Endothelial cell of umbilical vein (primary cell): Measurements from ENCODE around the gene BRI3BP.

Experiments
- EZH2 ChIP-seq: IDR thresholded peaks from 2 replicates; pipeline ENCODE4 v1.6.1; 2012; ENCODE audit warnings: borderline replicate concordance, low read depth, mild to moderate bottlenecking, moderate library complexity, low read length, inconsistent platforms; ENCODE audit not compliant: severe bottlenecking
- FOS ChIP-seq: IDR thresholded peaks from 2 replicates; pipeline ENCODE4 v1.6.1; 2011; ENCODE audit warnings: mild to moderate bottlenecking, low read length, moderate library complexity, borderline replicate concordance; ENCODE audit not compliant: insufficient read depth
- GATA2 ChIP-seq: IDR thresholded peaks from 2 replicates; pipeline ENCODE4 v1.7.0; 2011; ENCODE audit warnings: low read depth, mild to moderate bottlenecking, moderate library complexity, mixed read lengths, low read length; ENCODE audit not compliant: insufficient read length, insufficient read depth
- JUN ChIP-seq: IDR thresholded peaks from 2 replicates; pipeline ENCODE4 v1.6.1; 2011; ENCODE audit warnings: borderline replicate concordance, low read depth; ENCODE audit not compliant: insufficient read length, insufficient read depth
- MYC ChIP-seq: IDR thresholded peaks from one replicate; pipeline ENCODE4 v1.6.1; 2011; ENCODE audit warnings: mild to moderate bottlenecking, low read depth, low read length
- POLR2A ChIP-seq: IDR thresholded peaks from 2 replicates; pipeline ENCODE4 v1.6.1; 2012; ENCODE audit warnings: low read depth, mild to moderate bottlenecking, control low read depth, low read length
- POLR2AphosphoS5 ChIP-seq: IDR thresholded peaks from 2 replicates; pipeline ENCODE4 v1.6.1; 2012; ENCODE audit warnings: low read depth, mild to moderate bottlenecking, control low read depth, low read length, moderate library complexity; ENCODE audit not compliant: insufficient read depth
- TF ChIP-seq, protein P1 (sequence below), 2 donors: IDR thresholded peaks; 1 replicate in 1 of 2; 2 replicates in 1 of 2; pipeline ENCODE4 v1.5.1; 2011; ENCODE audit warnings: low read length in 2 of 2, mild to moderate bottlenecking in 2 of 2, moderate library complexity in 2 of 2, control low read depth in 1 of 2, inconsistent platforms in 1 of 2, low read depth in 1 of 2; ENCODE audit not compliant: insufficient read depth in 1 of 2; ENCODE audit errors: extremely low read depth in 1 of 2
- TF ChIP-seq, protein P2 (sequence below): IDR thresholded peaks from 2 replicates; pipeline ENCODE4 v1.6.1; 2011; ENCODE audit not compliant: insufficient read depth, insufficient read length

DNA sequence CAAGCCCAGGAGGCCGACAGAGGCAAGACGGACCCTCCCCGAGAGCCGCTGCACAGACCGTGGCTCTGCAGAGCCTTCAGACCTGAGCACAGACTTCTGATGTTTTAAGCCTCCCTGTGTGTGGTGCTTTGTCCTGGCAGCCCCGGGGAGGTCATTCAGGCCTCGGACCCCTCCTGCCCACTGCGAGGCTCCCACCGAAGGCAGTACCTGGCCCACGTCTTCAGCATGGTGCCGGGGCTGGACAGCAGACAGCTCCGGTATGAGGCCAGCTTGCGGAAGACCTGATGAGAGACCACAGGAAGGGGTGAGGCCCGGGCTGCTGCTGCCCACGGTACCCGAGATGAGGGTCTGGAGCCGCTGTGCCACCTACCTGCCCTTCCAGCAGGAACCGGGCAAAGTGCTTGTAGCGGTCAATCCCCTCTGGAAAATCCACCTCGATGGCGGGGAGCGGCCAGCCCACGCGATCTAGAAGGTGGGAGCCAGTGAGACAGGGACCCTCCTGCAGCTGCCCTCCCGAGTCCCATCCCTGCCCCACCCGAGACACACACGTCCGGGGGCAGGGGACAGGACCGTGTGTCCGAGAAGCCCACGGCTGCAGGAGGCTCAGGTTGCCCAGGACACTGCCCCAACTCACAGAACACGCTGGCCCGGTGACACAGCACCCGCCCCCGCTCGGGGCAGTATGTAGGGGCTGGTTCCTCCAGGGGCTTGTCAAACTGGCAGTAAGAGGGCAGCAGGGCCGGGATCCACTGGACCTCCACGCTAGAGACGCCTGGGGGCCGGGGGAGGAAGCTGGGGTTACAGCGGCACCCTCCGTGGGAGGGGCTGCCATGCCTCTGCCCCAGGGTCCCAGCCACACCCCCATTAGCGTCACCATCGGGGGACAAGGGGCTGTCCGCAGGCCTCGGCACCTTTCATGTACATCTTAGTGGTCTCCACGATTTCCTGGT, 43.4 kb upstream of the BRI3BP start:
- TF ChIP-seq, protein P1, sequence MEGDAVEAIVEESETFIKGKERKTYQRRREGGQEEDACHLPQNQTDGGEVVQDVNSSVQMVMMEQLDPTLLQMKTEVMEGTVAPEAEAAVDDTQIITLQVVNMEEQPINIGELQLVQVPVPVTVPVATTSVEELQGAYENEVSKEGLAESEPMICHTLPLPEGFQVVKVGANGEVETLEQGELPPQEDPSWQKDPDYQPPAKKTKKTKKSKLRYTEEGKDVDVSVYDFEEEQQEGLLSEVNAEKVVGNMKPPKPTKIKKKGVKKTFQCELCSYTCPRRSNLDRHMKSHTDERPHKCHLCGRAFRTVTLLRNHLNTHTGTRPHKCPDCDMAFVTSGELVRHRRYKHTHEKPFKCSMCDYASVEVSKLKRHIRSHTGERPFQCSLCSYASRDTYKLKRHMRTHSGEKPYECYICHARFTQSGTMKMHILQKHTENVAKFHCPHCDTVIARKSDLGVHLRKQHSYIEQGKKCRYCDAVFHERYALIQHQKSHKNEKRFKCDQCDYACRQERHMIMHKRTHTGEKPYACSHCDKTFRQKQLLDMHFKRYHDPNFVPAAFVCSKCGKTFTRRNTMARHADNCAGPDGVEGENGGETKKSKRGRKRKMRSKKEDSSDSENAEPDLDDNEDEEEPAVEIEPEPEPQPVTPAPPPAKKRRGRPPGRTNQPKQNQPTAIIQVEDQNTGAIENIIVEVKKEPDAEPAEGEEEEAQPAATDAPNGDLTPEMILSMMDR (IDR thresholded peaks at IDR 0.05; ENCODE audit: extremely low read depth in 1 of 2, insufficient read depth in 1 of 2, low read depth in 1 of 2, low read length in 2 of 2): no peak
- no peak for TF ChIP-seq EZH2
- TF ChIP-seq POLR2AphosphoS5: no peak
- TF ChIP-seq, protein P2, sequence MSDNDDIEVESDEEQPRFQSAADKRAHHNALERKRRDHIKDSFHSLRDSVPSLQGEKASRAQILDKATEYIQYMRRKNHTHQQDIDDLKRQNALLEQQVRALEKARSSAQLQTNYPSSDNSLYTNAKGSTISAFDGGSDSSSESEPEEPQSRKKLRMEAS: no peak
- no peak for TF ChIP-seq POLR2A
- TF ChIP-seq FOS: no peak
- no peak for TF ChIP-seq JUN
- no peak for TF ChIP-seq MYC
- TF ChIP-seq GATA2: no peak
